HepG2 (cell line): ENCODE measurements around the gene METTL6.

Experiments
- ARNTL ChIP-seq: sonication (generic); formaldehyde crosslinking; IDR thresholded peaks from 2 replicates; pipeline ENCODE4 v1.4.0; 2020; ENCODE audit warnings: mild to moderate bottlenecking, missing genetic modification reagents
- EP300 ChIP-seq, 3 experiments: sonication (generic) in 1 of 3; formaldehyde crosslinking in 1 of 3; IDR thresholded peaks; 2 replicates each; pipeline versions ENCODE4 v1.5.1 to v1.6.1; 2011 to 2020; ENCODE audit warnings: low read depth in 2 of 3, low read length in 2 of 3, borderline replicate concordance in 1 of 3, improper control_type of control experiment in 1 of 3, mild to moderate bottlenecking in 1 of 3, missing genetic modification reagents in 1 of 3, moderate library complexity in 1 of 3
- JUNB ChIP-seq: sonication (generic); formaldehyde crosslinking; IDR thresholded peaks from 2 replicates; pipeline ENCODE4 v1.8.0; 2022; ENCODE audit warnings: missing genetic modification reagents, mild to moderate bottlenecking, borderline replicate concordance
- KLF12 ChIP-seq: sonication (generic); formaldehyde crosslinking; IDR thresholded peaks from 2 replicates; pipeline ENCODE4 v1.4.0; 2020; ENCODE audit warnings: missing genetic modification reagents, borderline replicate concordance
- POLR2A ChIP-seq, 2 experiments: IDR thresholded peaks; 2 replicates each; pipeline ENCODE4 v1.6.1; 2011; ENCODE audit warnings: low read depth in 2 of 2, low read length in 2 of 2, mild to moderate bottlenecking in 1 of 2, moderate library complexity in 1 of 2; ENCODE audit not compliant: insufficient read depth in 1 of 2
- SIN3A ChIP-seq: IDR thresholded peaks from 2 replicates; pipeline ENCODE4 v1.6.1; 2011; ENCODE audit warnings: low read depth, mild to moderate bottlenecking, control low read depth, low read length, borderline replicate concordance
- TAF1 ChIP-seq: sonication (generic); formaldehyde crosslinking; IDR thresholded peaks from 2 replicates; pipeline ENCODE4 v1.4.0; 2020; ENCODE audit warnings: missing genetic modification reagents
- TAF15 ChIP-seq: fragments of 200-400 bp; formaldehyde crosslinking; IDR thresholded peaks from one replicate; pipeline ENCODE4 v1.6.1; 2018; ENCODE audit warnings: mild to moderate bottlenecking, low read depth, low read length; ENCODE audit not compliant: poor library complexity, severe bottlenecking
- TCF7L2 ChIP-seq: IDR thresholded peaks from 2 replicates; pipeline ENCODE4 v1.6.1; 2011; ENCODE audit warnings: mild to moderate bottlenecking, low read depth, low read length, moderate library complexity
- ZNF768 ChIP-seq: sonication (generic); formaldehyde crosslinking; IDR thresholded peaks from 2 replicates; pipeline ENCODE4 v1.4.0; 2020; ENCODE audit warnings: missing genetic modification reagents
- TF ChIP-seq, protein P1 (sequence below): sonication (generic); formaldehyde crosslinking; IDR thresholded peaks from 2 replicates; pipeline ENCODE4 v1.5.0; 2020; ENCODE audit warnings: mild to moderate bottlenecking, missing genetic modification reagents, moderate library complexity
- TF ChIP-seq, protein P2 (sequence below): sonication (generic); formaldehyde crosslinking; IDR thresholded peaks from 2 replicates; pipeline ENCODE4 v1.8.0; 2023; ENCODE audit warnings: mild to moderate bottlenecking, missing genetic modification reagents
- TF ChIP-seq, protein P3 (sequence below): sonication (generic); formaldehyde crosslinking; IDR thresholded peaks from 2 replicates; pipeline ENCODE4 v1.4.0; 2020; ENCODE audit warnings: missing genetic modification reagents

DNA sequence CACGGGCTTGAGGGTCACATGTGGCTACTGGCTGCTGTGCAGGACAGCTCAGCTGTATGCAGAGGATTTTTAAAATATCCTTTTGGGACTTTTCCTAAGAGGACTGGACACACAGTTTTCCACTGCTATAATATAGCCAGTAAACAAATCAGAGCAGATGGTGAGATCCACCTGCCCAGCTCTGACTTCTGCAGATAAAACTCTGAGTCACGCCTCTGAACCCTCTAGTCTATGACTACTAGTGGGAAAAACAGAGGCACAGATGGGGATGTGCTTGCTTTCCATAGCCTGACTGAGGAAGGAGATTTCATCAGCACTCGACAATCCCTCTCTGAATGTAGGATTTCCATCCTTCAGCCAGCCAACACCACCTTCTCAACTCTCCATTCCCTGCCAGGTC lies 49.0 kb upstream of the METTL6 start:
- no peak for TF ChIP-seq EP300 (IDR thresholded peaks at IDR 0.05; ENCODE audit: low read depth in 2 of 2, low read length in 2 of 2)
- TF ChIP-seq EP300 (CRISPR knock-in tag; IDR thresholded peaks at IDR 0.05; ENCODE audit: borderline replicate concordance) = no peak
- no peak for TF ChIP-seq KLF12 (CRISPR knock-in tag)
- no peak for TF ChIP-seq POLR2A (IDR thresholded peaks at IDR 0.05; ENCODE audit: insufficient read depth in 1 of 2, low read depth in 2 of 2, low read length in 2 of 2)
- TF ChIP-seq, protein P1, sequence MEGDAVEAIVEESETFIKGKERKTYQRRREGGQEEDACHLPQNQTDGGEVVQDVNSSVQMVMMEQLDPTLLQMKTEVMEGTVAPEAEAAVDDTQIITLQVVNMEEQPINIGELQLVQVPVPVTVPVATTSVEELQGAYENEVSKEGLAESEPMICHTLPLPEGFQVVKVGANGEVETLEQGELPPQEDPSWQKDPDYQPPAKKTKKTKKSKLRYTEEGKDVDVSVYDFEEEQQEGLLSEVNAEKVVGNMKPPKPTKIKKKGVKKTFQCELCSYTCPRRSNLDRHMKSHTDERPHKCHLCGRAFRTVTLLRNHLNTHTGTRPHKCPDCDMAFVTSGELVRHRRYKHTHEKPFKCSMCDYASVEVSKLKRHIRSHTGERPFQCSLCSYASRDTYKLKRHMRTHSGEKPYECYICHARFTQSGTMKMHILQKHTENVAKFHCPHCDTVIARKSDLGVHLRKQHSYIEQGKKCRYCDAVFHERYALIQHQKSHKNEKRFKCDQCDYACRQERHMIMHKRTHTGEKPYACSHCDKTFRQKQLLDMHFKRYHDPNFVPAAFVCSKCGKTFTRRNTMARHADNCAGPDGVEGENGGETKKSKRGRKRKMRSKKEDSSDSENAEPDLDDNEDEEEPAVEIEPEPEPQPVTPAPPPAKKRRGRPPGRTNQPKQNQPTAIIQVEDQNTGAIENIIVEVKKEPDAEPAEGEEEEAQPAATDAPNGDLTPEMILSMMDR (CRISPR knock-in tag) = no peak
- TF ChIP-seq TAF15 = no peak
- no peak for TF ChIP-seq TAF1 (CRISPR knock-in tag)
- no peak for TF ChIP-seq TCF7L2
- TF ChIP-seq, protein P2, sequence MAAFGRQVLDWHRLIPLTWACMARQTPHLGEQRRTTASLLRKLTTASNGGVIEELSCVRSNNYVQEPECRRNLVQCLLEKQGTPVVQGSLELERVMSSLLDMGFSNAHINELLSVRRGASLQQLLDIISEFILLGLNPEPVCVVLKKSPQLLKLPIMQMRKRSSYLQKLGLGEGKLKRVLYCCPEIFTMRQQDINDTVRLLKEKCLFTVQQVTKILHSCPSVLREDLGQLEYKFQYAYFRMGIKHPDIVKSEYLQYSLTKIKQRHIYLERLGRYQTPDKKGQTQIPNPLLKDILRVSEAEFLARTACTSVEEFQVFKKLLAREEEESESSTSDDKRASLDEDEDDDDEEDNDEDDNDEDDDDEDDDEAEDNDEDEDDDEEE (CRISPR knock-in tag) = no peak
- TF ChIP-seq, protein P3, sequence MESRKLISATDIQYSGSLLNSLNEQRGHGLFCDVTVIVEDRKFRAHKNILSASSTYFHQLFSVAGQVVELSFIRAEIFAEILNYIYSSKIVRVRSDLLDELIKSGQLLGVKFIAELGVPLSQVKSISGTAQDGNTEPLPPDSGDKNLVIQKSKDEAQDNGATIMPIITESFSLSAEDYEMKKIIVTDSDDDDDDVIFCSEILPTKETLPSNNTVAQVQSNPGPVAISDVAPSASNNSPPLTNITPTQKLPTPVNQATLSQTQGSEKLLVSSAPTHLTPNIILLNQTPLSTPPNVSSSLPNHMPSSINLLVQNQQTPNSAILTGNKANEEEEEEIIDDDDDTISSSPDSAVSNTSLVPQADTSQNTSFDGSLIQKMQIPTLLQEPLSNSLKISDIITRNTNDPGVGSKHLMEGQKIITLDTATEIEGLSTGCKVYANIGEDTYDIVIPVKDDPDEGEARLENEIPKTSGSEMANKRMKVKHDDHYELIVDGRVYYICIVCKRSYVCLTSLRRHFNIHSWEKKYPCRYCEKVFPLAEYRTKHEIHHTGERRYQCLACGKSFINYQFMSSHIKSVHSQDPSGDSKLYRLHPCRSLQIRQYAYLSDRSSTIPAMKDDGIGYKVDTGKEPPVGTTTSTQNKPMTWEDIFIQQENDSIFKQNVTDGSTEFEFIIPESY = no peak
- TF ChIP-seq ZNF768 (CRISPR knock-in tag) = no peak
- no peak for TF ChIP-seq SIN3A
- no peak for TF ChIP-seq JUNB (CRISPR knock-in tag)
- TF ChIP-seq ARNTL = no peak
